Ovary (tissue), 9 donors: ENCODE results near the gene FHOD1. TPM values are rescaled to one million over a fixed set of nuclear protein-coding genes. Genes with fewer than 3 reads are reported as not detected.

Experiments used
- DNase-seq, 5 donors: peaks; one replicate each; pipeline ENCODE4 v3.0.0-alpha.2; 2019 to 2020
- H3K27ac ChIP-seq, 2 donors: fragments of 200-600 bp; one replicate each; pipeline versions ENCODE4 v1.5.1 to v1.8.0; 2019 to 2022
- H3K27me3 ChIP-seq: fragments of 200-600 bp; one replicate; pipeline ENCODE4 v1.8.0; 2022
- H3K36me3 ChIP-seq: fragments of 200-600 bp; sonication (generic); one replicate; pipeline ENCODE4 v1.5.1; 2019
- H3K4me1 ChIP-seq: one replicate; pipeline ENCODE4 v1.8.1; 2013; ENCODE audit warnings: mild to moderate bottlenecking, moderate library complexity; ENCODE audit not compliant: insufficient read depth
- H3K4me3 ChIP-seq: fragments of 200-600 bp; sonication (generic); one replicate; pipeline ENCODE4 v1.5.1; 2017
- H3K9me3 ChIP-seq, 2 donors: fragments of 200-600 bp in 1 of 2; sonication (generic) in 1 of 2; one replicate each; pipeline versions ENCODE4 v1.5.1 to v1.8.1; 2013 to 2019; ENCODE audit warnings: mild to moderate bottlenecking in 1 of 2, moderate library complexity in 1 of 2
- EP300 ChIP-seq: sonication (generic); formaldehyde crosslinking; IDR thresholded peaks from one replicate; pipeline ENCODE4 v1.6.1; 2017; ENCODE audit warnings: antibody characterized with exemption
- POLR2A ChIP-seq: fragments of 450-650 bp; IDR thresholded peaks from one replicate; pipeline ENCODE4 v1.6.1; 2017; ENCODE audit warnings: antibody characterized with exemption, mild to moderate bottlenecking, moderate library complexity
- WGBS, 3 donors: extraction: QIAGEN DNeasy Blood & Tissue Kit in 1 of 3; methylation state at CpG; one replicate each; pipeline versions ENCODE4 v1.1.5 to v1.1.7; 2013 to 2017; 5-methylcytosine and 5-hydroxymethylcytosine counted together
- intact Hi-C, 4 donors: fragments of 100-400 bp; cut with DNase I; formaldehyde crosslinking; loops; one replicate each; pipeline versions ENCODE4 v1.11.0 to v1.15.1; 2022 to 2023
- polyA plus RNA-seq, 2 donors: library from polyadenylated mRNA; stranded (reverse); fragments of 200-250 nt in 1 of 2; fragments of 350-450 nt in 1 of 2; fragmentation: Illumina TruSeq in 1 of 2; extraction: RNeasy Lipid Tissue Mini Kit (QIAGEN cat#74804) in 1 of 2; gene quantifications; one replicate each; pipeline ENCODE4 v1.2.3, GENCODE V29; 2013 to 2014
- total RNA-seq, 7 donors: library from RNA; depleted of rRNA in 2 of 7; stranded (reverse); fragments of >200 nt in 2 of 7; fragmentation: NEBNext Ultra II Directional in 3 of 7; extraction: Animal tissue kit (Norgen Biotek cat#: 25700) in 3 of 7; gene quantifications; one replicate each; pipeline versions ENCODE4 v1.1.0 to v1.2.4, GENCODE V29; 2016 to 2023
- TF ChIP-seq, protein P1 (sequence below), 3 donors: fragments of 450-650 bp in 2 of 3; fragments of 200-600 bp in 1 of 3; IDR thresholded peaks; one replicate each; pipeline versions ENCODE4 v1.5.1 to v1.8.0; 2016 to 2022; ENCODE audit warnings: antibody characterized with exemption in 3 of 3, mild to moderate bottlenecking in 1 of 3
- donor health status: DM: no; HTN: no; CAD: no; lungs with moderate emphysema.
- donor health status: DM: no; HTN: no; CAD: no.
- donor health status: Bipolar disorder and iron deficiency.
- donor health status: DM: yes; HTN: yes; CAD: no.
- donor health status: DM: no; HTN: no; CAD: no.
- donor health status: DM: yes; HTN: yes; CAD: no.

The FHOD1 gene
- total and polyA plus RNA-seq, 9 donors: 16.0 to 84.2 (median 36.9) TPM

DNA sequence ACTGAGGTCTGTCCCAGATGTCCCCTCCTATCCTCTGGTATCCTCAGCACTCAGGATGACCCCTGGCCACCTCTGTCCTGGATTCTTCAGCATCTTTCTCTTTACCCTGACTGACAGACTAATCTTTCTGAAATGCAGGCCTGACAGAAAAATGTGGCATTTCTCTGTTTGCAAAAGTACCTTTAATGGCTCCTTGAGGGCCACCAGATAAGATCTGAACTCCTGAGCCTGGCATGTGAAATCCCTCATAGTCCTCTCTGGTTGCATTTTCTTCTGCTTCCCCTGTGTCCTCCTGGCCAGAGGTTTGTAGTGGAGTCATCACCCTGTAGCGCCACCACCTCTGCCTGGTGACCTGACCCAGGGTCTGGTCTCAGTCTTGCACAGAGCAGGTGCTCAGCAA, 50.4 kb downstream of the FHOD1 start:
- no peak overlapping the region for H3K27ac ChIP-seq
- intact Hi-C loops: no loop called here
- whole genome bisulfite sequencing, 3 donors: 94 to 100% (median 95%) methylated on average over 1 of the region's 1 CpG
- TF ChIP-seq EP300: no peak
- TF ChIP-seq, protein P1, sequence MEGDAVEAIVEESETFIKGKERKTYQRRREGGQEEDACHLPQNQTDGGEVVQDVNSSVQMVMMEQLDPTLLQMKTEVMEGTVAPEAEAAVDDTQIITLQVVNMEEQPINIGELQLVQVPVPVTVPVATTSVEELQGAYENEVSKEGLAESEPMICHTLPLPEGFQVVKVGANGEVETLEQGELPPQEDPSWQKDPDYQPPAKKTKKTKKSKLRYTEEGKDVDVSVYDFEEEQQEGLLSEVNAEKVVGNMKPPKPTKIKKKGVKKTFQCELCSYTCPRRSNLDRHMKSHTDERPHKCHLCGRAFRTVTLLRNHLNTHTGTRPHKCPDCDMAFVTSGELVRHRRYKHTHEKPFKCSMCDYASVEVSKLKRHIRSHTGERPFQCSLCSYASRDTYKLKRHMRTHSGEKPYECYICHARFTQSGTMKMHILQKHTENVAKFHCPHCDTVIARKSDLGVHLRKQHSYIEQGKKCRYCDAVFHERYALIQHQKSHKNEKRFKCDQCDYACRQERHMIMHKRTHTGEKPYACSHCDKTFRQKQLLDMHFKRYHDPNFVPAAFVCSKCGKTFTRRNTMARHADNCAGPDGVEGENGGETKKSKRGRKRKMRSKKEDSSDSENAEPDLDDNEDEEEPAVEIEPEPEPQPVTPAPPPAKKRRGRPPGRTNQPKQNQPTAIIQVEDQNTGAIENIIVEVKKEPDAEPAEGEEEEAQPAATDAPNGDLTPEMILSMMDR (IDR thresholded peaks at IDR 0.05): no peak
- no peak for TF ChIP-seq POLR2A
- no peak overlapping the region for H3K4me3 ChIP-seq
- peaks cover 10% of the 10 kb centered on the region for H3K4me1 ChIP-seq
- no peaks in the 10 kb centered on the region for H3K9me3 ChIP-seq
- H3K27me3 ChIP-seq: no peaks in the 10 kb centered on the region
- no peaks in the 10 kb centered on the region for H3K36me3 ChIP-seq
- no peak for DNase-seq

GRCh38 chr16:67195676-67196075, 51.6 kb downstream of the FHOD1 start:
- H3K36me3 ChIP-seq: no peaks in the 10 kb centered on the region
- no peak for TF ChIP-seq EP300
- no peak for TF ChIP-seq POLR2A
- TF ChIP-seq, protein P1 (IDR thresholded peaks at IDR 0.05): no peak
- 71 to 79% (median 76%) methylated on average over 5 of the region's 5 CpGs for WGBS, 3 donors
- intact Hi-C loops: no loop called here
- H3K27ac ChIP-seq: no peak overlapping the region
- peaks cover 12% of the 10 kb centered on the region for H3K4me1 ChIP-seq
- H3K9me3 ChIP-seq: no peaks in the 10 kb centered on the region
- H3K4me3 ChIP-seq: no peak overlapping the region
- H3K27me3 ChIP-seq: no peaks in the 10 kb centered on the region
- no peak for DNase-seq

DNA sequence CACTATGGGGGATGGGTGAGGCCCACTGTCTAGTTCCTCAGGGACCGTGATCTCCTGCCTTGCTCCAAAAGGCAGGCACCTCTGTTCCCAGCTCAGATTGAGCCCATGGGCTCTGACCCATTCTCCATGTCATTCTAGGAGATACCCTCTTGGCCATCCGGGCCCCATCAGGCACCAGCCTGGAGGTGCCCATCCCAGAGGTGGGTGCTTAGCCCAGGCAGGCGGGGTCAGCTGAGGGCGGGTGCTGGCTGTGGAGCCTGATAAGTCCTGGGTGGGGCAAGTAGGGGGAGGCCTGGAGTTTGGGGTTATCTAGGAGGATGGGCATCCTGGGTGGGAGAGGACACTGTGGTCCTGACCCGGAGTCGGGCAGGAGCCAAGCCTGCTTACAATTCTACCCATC, 53.0 kb downstream of the FHOD1 start:
- H3K4me1 ChIP-seq: peaks cover 10% of the 10 kb centered on the region

DNA sequence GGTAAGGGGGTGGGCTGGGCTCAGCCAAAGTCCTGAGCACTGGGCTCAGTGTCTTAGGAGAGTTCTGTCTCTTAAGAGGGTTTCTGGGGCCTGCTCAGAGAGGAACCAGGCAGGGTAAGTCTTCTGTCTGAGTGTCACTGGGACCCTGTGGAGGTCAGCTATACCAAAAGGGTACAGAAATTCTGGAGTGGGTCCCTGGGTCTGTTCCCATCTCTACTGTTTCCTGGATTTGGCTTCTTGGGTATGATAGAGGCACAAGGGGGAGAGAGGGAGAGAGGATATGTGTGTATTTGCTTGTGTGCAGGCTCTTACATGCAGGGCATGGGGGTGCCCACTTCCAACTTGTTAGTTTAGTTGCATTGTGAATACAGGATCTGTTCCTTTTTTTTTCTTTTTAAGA, 53.7 kb downstream of the FHOD1 start:
- no peak for TF ChIP-seq EP300
- TF ChIP-seq POLR2A: no peak
- TF ChIP-seq, protein P1 (IDR thresholded peaks at IDR 0.05): no peak
- no peaks in the 10 kb centered on the region for H3K36me3 ChIP-seq
- H3K27me3 ChIP-seq: no peaks in the 10 kb centered on the region
- intact Hi-C loops: no loop called here
- peaks cover 10% of the 10 kb centered on the region for H3K4me1 ChIP-seq
- no peak overlapping the region for H3K4me3 ChIP-seq
- no peak overlapping the region for H3K27ac ChIP-seq
- DNase-seq: no peak
- no peaks in the 10 kb centered on the region for H3K9me3 ChIP-seq

More for the DNA sequence above, 53.0 kb downstream of the FHOD1 start:
- no peak overlapping the region for H3K4me3 ChIP-seq
- intact Hi-C loops: no loop called here
- WGBS, 3 donors: 88 to 98% (median 93%) methylated on average over 5 to 6 of the region's 6 CpGs
- no peak for DNase-seq
- no peak overlapping the region for H3K27ac ChIP-seq
- TF ChIP-seq EP300: no peak
- TF ChIP-seq, protein P1 (IDR thresholded peaks at IDR 0.05): no peak
- no peak for TF ChIP-seq POLR2A
- no peaks in the 10 kb centered on the region for H3K27me3 ChIP-seq
- no peaks in the 10 kb centered on the region for H3K36me3 ChIP-seq
- H3K9me3 ChIP-seq: no peaks in the 10 kb centered on the region
